Omental fat pad (tissue), 4 donors: ENCODE measurements around the gene FANCE. TPM values are rescaled to one million over a fixed set of nuclear protein-coding genes. Genes with fewer than 3 reads are reported as not detected.

Experiments used
- ATAC-seq: fragments of 150-250 bp; one replicate; pipeline ENCODE4 v1.9.1; 2016; ENCODE audit warnings: mild to moderate bottlenecking, moderate library complexity; ENCODE audit not compliant: low FRiP score
- DNase-seq: peaks from one replicate; pipeline ENCODE4 v3.0.0-alpha.2; 2019; ENCODE audit warnings: low spot score
- CTCF ChIP-seq, 3 donors: fragments of 450-650 bp; IDR thresholded peaks; one replicate each; pipeline ENCODE4 v1.5.1; 2016 to 2017; ENCODE audit warnings: antibody characterized with exemption in 3 of 3, mild to moderate bottlenecking in 3 of 3, moderate library complexity in 2 of 3
- total RNA-seq, 4 donors: library from RNA; depleted of rRNA; stranded (reverse); fragments of >200 nt; gene quantifications; one replicate each; pipeline ENCODE4 v1.1.0, GENCODE V29; 2016

Gene FANCE
- total RNA-seq, 4 donors from 2014 or later = 1.9 to 9.6 (median 5.4) TPM

GRCh38 chr6:35441642-35442041, 10.5 kb upstream of the FANCE start:
- DNase-seq (no peak), ATAC-seq (no peak)
- TF ChIP-seq CTCF (IDR thresholded peaks at IDR 0.05) = no peak

- DNase-seq (no peak), ATAC-seq (no peak)
- TF ChIP-seq CTCF (IDR thresholded peaks at IDR 0.05) = no peak
Observed at GRCh38 chr6:35442693-35443092, 9.4 kb upstream of the FANCE start.

GRCh38 chr6:35443341-35444030, 8.7 kb upstream of the FANCE start:
- DNase-seq = no peak
- TF ChIP-seq CTCF (IDR thresholded peaks at IDR 0.05) = no peak
- ATAC-seq = no peak

GRCh38 chr6:35445691-35446090, 6.4 kb upstream of the FANCE start:
- no peak for DNase-seq
- no peak for ATAC-seq
- TF ChIP-seq CTCF (IDR thresholded peaks at IDR 0.05) = no peak

GRCh38 chr6:35448191-35448590, 3.9 kb upstream of the FANCE start:
- ATAC-seq (no peak), DNase-seq (no peak)
- no peak for TF ChIP-seq CTCF (IDR thresholded peaks at IDR 0.05)

- peak in 1 of 3 donors; percentile 13 for TF ChIP-seq CTCF (IDR thresholded peaks at IDR 0.05)
- ATAC-seq = peak; percentile 50
- DNase-seq = no peak
Observed at GRCh38 chr6:35449287-35449881, 2.8 kb upstream of the FANCE start.
